ENCODE measurements around the gene GRIN2A.

GRIN2A gene

DNA sequence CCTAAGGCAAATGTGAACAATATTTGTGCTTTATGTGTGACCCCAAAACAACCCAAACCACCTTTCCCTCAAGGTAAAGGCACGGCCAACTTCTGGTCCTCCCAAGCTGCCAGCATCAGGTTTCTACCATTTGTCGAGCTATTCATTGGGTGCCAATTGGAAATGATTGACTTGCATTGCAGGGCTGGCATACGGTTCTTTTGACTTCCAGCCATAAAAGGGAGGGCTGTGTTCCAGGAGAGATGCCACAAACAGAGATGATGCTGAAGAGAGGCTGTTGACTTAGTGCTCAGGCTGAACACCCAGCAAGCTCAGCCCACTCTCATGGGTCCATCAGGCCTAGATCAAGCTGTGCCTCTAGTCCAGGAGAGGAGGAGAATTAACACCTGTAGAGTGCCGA lies 252.4 kb downstream of the GRIN2A start:
- Histone ChIP-seq H3K9ac (ENCODE audit: low read length in 2 of 2) (no peak overlapping the region), H3K4me1 (ENCODE audit: control insufficient read depth, insufficient read depth, low read length) (peaks cover 13% of the 10 kb centered on the region), H3K27me3 (ENCODE audit: control insufficient read depth in 1 of 2, insufficient read depth in 2 of 2, low read length in 2 of 2) (no peaks in the 10 kb centered on the region), H3K27ac (ENCODE audit: low read length) (no peak overlapping the region), H3K4me3 (ENCODE audit: low read length in 2 of 2) (no peak overlapping the region), H3K36me3 (ENCODE audit: control insufficient read depth in 2 of 2, insufficient read depth in 2 of 2, low read length in 2 of 2) (no peaks in the 10 kb centered on the region), H3K9me3 (ENCODE audit: control insufficient read depth in 2 of 2, low read length in 2 of 2) (no peaks in the 10 kb centered on the region)

DNA sequence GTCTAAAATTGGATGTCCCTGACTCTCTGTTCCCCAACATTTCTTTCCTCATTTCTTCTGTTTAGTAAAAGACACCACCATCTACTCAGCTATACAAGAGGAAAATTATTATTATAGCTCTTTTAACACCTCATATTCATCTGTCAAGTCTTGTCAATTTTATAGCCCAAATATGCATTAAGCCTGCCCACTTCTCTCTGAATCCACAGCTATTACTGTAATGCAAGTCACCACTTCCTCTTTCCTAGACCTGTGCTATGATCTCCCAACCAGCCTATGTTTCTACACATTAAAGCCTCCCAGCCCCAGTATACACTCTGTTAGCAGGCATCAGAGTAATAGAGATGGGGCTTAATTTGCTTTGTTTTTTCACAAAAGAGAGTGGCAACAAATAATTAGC lies 252.9 kb downstream of the GRIN2A start:
- H3K27ac ChIP-seq (ENCODE audit: low read length), result no peak overlapping the region
- H3K4me1 ChIP-seq (ENCODE audit: control insufficient read depth, insufficient read depth, low read length), result peaks cover 13% of the 10 kb centered on the region

DNA sequence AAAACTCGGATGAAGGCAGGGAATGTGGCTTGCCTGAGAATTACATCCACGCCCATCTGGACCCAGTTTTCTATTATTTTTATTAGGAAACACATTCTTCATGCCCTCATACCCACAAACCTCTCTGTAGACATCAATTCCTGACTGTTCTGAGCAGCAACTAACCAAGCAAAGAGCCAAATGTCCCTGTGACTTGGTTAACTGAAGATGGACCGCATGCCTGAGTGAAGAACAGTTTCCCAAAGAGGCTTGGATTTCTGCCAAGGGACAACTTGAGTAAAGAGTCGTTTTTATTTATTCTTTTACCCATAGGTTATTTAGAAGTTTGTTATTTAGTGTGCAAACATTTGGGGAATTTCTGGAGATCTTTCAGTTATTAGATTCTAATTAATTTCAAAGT lies 259.8 kb downstream of the GRIN2A start:
- no peaks in the 10 kb centered on the region for H3K9me3 ChIP-seq (ENCODE audit: control insufficient read depth in 2 of 2, low read length in 2 of 2)
- H3K27ac ChIP-seq (ENCODE audit: low read length), result no peak overlapping the region
- H3K4me1 ChIP-seq (ENCODE audit: control insufficient read depth, insufficient read depth, low read length), result no peaks in the 10 kb centered on the region
- no peaks in the 10 kb centered on the region for H3K36me3 ChIP-seq (ENCODE audit: control insufficient read depth in 2 of 2, insufficient read depth in 2 of 2, low read length in 2 of 2)
- H3K4me3 ChIP-seq (ENCODE audit: low read length in 2 of 2), result no peak overlapping the region
- no peak overlapping the region for H3K9ac ChIP-seq (ENCODE audit: low read length in 2 of 2)
- no peaks in the 10 kb centered on the region for H3K27me3 ChIP-seq (ENCODE audit: control insufficient read depth in 1 of 2, insufficient read depth in 2 of 2, low read length in 2 of 2)

More for the DNA sequence above, 252.9 kb downstream of the GRIN2A start:
- no peak overlapping the region for H3K9ac ChIP-seq (ENCODE audit: low read length in 2 of 2)
- H3K9me3 ChIP-seq (ENCODE audit: control insufficient read depth in 2 of 2, low read length in 2 of 2), result no peaks in the 10 kb centered on the region
- H3K27me3 ChIP-seq (ENCODE audit: control insufficient read depth in 1 of 2, insufficient read depth in 2 of 2, low read length in 2 of 2), result no peaks in the 10 kb centered on the region
- H3K36me3 ChIP-seq (ENCODE audit: control insufficient read depth in 2 of 2, insufficient read depth in 2 of 2, low read length in 2 of 2), result no peaks in the 10 kb centered on the region
- no peak overlapping the region for H3K4me3 ChIP-seq (ENCODE audit: low read length in 2 of 2)

DNA sequence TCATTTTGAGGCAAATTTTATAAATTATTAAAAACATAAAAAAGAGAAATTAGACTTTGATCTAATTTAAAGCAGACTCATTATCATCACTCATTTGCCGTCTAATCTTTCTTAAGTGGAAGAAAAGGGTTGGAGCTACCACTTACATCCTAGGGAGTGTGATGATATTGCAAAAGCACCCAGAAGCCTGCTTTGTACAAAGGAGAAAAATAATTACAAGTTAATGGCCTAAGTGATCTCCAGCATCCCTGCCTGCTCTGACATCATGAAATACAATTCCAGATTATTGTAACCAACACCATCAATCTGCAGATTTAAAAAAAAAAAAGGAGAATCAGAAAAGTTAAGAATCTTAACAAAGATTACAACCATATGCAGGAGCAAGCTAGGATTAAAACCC lies 260.2 kb downstream of the GRIN2A start:
- H3K4me1 ChIP-seq (ENCODE audit: control insufficient read depth, insufficient read depth, low read length), result no peaks in the 10 kb centered on the region
- H3K27ac ChIP-seq (ENCODE audit: low read length), result no peak overlapping the region
- no peak overlapping the region for H3K4me3 ChIP-seq (ENCODE audit: low read length in 2 of 2)
- H3K9ac ChIP-seq (ENCODE audit: low read length in 2 of 2), result no peak overlapping the region
- H3K36me3 ChIP-seq (ENCODE audit: control insufficient read depth in 2 of 2, insufficient read depth in 2 of 2, low read length in 2 of 2), result no peaks in the 10 kb centered on the region
- H3K9me3 ChIP-seq (ENCODE audit: control insufficient read depth in 2 of 2, low read length in 2 of 2), result no peaks in the 10 kb centered on the region
- no peaks in the 10 kb centered on the region for H3K27me3 ChIP-seq (ENCODE audit: control insufficient read depth in 1 of 2, insufficient read depth in 2 of 2, low read length in 2 of 2)

DNA sequence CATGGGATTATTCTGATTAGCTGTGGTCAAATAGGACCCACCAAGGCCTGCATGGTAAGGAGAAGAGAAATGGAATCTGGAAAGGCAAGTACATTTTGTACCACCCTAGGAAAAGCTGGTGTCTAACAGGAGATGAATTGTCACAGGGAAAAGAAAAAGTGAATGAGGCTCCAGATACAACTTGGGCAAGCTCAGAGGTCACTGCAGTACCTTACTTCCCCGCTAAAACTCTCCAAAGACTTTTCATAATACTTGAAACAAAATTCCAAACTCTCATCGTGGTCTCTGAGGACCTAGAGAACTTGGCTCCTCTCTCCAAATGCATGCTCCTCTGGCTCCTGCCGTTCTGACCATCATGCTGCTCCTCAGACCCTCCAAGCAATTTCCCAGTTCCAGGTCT lies 262.8 kb downstream of the GRIN2A start:
- Histone ChIP-seq H3K36me3 (ENCODE audit: control insufficient read depth in 2 of 2, insufficient read depth in 2 of 2, low read length in 2 of 2) (no peaks in the 10 kb centered on the region), H3K27me3 (ENCODE audit: control insufficient read depth in 1 of 2, insufficient read depth in 2 of 2, low read length in 2 of 2) (no peaks in the 10 kb centered on the region), H3K9ac (ENCODE audit: low read length in 2 of 2) (no peak overlapping the region), H3K9me3 (ENCODE audit: control insufficient read depth in 2 of 2, low read length in 2 of 2) (no peaks in the 10 kb centered on the region), H3K4me3 (ENCODE audit: low read length in 2 of 2) (no peak overlapping the region), H3K4me1 (ENCODE audit: control insufficient read depth, insufficient read depth, low read length) (no peaks in the 10 kb centered on the region), H3K27ac (ENCODE audit: low read length) (no peak overlapping the region)

DNA sequence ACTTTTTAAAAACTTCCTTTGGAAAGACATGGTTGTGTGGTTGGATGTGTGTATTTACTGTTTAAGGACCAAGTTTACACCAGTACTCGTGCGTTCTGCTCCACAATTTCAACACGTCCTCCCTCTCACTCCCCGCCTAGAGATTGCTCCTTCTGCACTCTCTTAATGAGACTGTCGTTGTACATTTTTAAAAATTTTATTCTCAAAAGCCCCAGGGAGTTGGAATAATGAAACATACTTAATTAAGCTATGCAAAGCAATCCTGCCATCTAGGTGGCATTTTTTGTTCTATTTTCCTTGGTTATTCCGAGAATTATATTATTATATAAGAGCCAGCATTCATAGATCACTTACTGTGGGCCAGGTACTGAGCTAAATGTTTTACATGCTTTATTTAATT lies 264.5 kb downstream of the GRIN2A start:
- H3K9ac ChIP-seq (ENCODE audit: low read length in 2 of 2), result no peak overlapping the region
- no peaks in the 10 kb centered on the region for H3K27me3 ChIP-seq (ENCODE audit: control insufficient read depth in 1 of 2, insufficient read depth in 2 of 2, low read length in 2 of 2)
- H3K4me1 ChIP-seq (ENCODE audit: control insufficient read depth, insufficient read depth, low read length), result no peaks in the 10 kb centered on the region
- no peak overlapping the region for H3K27ac ChIP-seq (ENCODE audit: low read length)
- no peak overlapping the region for H3K4me3 ChIP-seq (ENCODE audit: low read length in 2 of 2)
- H3K9me3 ChIP-seq (ENCODE audit: control insufficient read depth in 2 of 2, low read length in 2 of 2), result no peaks in the 10 kb centered on the region
- no peaks in the 10 kb centered on the region for H3K36me3 ChIP-seq (ENCODE audit: control insufficient read depth in 2 of 2, insufficient read depth in 2 of 2, low read length in 2 of 2)

DNA sequence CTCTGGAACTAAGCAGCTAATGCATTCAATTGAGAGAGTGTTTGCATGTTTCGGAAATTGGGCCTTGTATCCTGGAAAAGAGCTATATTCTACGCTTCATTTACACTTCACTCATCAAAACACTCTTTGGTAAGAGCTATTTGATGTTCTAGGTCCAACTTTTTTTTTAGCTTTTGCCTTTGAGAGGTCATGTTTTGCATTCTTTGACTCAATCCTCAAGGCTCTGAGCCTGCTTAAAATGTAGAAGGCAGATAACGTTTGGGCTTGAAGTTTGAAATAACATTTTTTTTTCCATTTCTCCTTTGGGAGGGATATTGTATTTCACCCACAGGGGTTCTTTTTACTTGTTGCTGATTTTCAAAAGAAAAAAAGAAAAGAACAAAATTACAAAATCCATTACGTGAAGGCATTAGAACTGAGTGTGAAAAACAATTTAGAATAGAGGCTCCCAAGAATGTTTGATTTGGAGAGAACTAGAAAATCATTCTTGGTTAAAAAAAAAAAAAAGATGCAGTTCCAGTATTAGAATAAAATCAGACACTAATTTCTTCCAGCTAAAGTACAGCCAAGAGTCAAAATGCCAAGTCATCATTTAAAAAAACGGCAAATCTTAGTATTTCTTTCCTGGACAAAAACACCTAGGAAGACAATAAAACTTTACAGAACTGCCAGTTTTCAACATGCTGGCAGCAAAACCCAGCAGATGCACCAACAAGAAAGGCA lies 268.5 kb downstream of the GRIN2A start:
- no peak overlapping the region for H3K27ac ChIP-seq (ENCODE audit: low read length)
- no peaks in the 10 kb centered on the region for H3K27me3 ChIP-seq (ENCODE audit: control insufficient read depth in 1 of 2, insufficient read depth in 2 of 2, low read length in 2 of 2)
- H3K36me3 ChIP-seq (ENCODE audit: control insufficient read depth in 2 of 2, insufficient read depth in 2 of 2, low read length in 2 of 2), result no peaks in the 10 kb centered on the region
- no peak overlapping the region for H3K9ac ChIP-seq (ENCODE audit: low read length in 2 of 2)
- H3K4me3 ChIP-seq (ENCODE audit: low read length in 2 of 2), result no peak overlapping the region
- peaks cover under 1% of the 10 kb centered on the region for H3K4me1 ChIP-seq (ENCODE audit: control insufficient read depth, insufficient read depth, low read length)
- H3K9me3 ChIP-seq (ENCODE audit: control insufficient read depth in 2 of 2, low read length in 2 of 2), result no peaks in the 10 kb centered on the region

DNA sequence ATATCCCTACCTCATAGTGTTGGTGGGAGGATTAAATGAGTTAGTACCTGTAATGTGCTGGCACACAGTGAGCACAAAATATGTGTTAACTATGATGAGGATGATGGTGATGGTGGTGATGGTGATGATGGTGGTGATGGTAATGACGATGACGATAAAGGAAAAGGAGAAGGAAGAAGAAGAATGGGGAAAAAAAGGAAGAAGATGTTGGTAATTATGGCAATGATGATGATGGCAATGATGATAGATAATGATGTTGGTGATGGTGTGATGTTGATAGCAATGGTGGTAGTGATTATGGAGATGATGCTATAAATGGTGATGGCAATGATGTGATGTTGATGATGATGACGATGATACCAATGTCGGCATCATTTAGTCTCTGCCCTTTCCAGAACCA lies 270.2 kb downstream of the GRIN2A start:
- H3K4me1 ChIP-seq (ENCODE audit: control insufficient read depth, insufficient read depth, low read length), result peaks cover 7% of the 10 kb centered on the region
- no peaks in the 10 kb centered on the region for H3K9me3 ChIP-seq (ENCODE audit: control insufficient read depth in 2 of 2, low read length in 2 of 2)
- H3K4me3 ChIP-seq (ENCODE audit: low read length in 2 of 2), result no peak overlapping the region
- H3K27ac ChIP-seq (ENCODE audit: low read length), result no peak overlapping the region
- no peaks in the 10 kb centered on the region for H3K27me3 ChIP-seq (ENCODE audit: control insufficient read depth in 1 of 2, insufficient read depth in 2 of 2, low read length in 2 of 2)
- H3K9ac ChIP-seq (ENCODE audit: low read length in 2 of 2), result no peak overlapping the region
- no peaks in the 10 kb centered on the region for H3K36me3 ChIP-seq (ENCODE audit: control insufficient read depth in 2 of 2, insufficient read depth in 2 of 2, low read length in 2 of 2)

DNA sequence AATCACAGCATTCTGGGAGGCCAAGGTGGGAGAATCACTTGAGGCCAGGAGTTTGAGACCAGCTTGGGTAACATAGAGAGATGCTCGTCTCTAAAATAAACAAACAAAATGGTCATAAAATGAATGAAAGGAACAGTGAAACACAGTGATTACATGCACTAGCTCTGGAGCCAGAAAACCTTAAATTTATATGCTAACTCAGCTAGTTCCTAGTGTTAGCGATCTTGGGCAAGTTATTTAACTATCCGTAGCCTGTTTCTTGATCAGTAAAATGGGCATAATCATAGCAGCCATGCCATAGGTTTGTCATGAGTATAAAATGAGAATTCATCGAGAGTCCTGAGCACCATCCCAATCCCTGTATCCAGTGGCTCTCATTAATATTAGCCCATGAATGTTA lies 271.0 kb downstream of the GRIN2A start:
- Histone ChIP-seq H3K4me1 (ENCODE audit: control insufficient read depth, insufficient read depth, low read length) (peaks cover 7% of the 10 kb centered on the region), H3K4me3 (ENCODE audit: low read length in 2 of 2) (no peak overlapping the region), H3K9ac (ENCODE audit: low read length in 2 of 2) (no peak overlapping the region), H3K27me3 (ENCODE audit: control insufficient read depth in 1 of 2, insufficient read depth in 2 of 2, low read length in 2 of 2) (no peaks in the 10 kb centered on the region), H3K9me3 (ENCODE audit: control insufficient read depth in 2 of 2, low read length in 2 of 2) (no peaks in the 10 kb centered on the region), H3K27ac (ENCODE audit: low read length) (no peak overlapping the region), H3K36me3 (ENCODE audit: control insufficient read depth in 2 of 2, insufficient read depth in 2 of 2, low read length in 2 of 2) (no peaks in the 10 kb centered on the region)

DNA sequence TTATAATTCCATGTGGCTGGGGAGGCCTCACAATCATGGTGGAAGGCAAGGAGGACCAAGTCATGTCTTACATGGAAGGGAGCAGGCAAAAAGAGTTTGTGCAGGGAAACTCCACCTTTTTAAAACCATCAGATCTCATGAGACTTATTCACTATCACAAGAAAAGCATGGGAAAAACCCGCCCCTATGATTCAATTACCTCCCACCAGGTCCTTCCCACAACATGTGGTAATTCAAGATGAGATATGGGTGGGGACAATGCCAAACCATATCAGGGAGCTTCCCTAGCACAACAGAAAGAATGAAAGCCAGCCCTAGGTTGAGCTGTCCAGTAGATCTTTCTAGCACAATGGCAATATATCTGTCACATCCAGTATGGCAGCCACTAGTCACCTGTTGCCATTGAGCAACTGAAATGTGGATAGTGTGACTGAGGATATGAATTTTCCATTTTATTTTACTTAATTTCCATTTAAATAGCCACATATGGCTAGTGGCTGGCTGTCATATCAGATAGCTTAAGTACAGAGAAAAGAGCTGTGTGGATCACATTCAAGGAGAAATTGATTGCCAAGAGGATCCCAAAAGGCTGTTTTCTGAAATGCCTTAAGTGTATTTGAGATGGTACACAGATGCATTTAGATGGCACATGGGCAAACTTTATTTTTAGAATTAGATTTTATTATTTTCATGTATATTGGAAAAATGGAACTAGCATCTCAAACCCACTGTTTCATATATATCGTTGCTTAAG lies 273.0 kb downstream of the GRIN2A start:
- no peaks in the 10 kb centered on the region for H3K9me3 ChIP-seq (ENCODE audit: control insufficient read depth in 2 of 2, low read length in 2 of 2)
- no peak overlapping the region for H3K9ac ChIP-seq (ENCODE audit: low read length in 2 of 2)
- H3K4me1 ChIP-seq (ENCODE audit: control insufficient read depth, insufficient read depth, low read length), result peaks cover 7% of the 10 kb centered on the region

DNA sequence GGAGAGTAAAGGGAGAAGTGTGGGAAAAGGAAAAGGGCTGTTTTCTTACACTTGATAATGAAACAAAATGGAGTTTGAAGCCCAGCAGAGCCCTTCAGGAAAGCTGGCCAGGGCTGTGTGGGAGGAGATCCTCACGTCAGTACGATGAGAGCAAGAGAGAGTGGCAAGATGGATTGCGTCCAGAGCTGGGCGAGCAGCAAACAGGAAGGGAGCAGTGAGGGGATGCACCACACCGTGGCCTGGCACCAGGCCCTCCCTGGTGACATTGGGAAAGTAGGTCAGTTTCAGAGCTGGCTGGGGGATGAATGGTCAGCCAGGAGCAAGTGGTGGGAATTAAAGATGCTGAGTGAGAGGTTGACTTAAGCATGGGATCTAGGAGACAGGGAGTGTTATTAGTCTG lies 273.6 kb downstream of the GRIN2A start:
- H3K27ac ChIP-seq (ENCODE audit: low read length), result no peak overlapping the region
- no peak overlapping the region for H3K9ac ChIP-seq (ENCODE audit: low read length in 2 of 2)
- H3K4me3 ChIP-seq (ENCODE audit: low read length in 2 of 2), result no peak overlapping the region

More for the DNA sequence above, 273.0 kb downstream of the GRIN2A start:
- no peak overlapping the region for H3K27ac ChIP-seq (ENCODE audit: low read length)
- no peak overlapping the region for H3K4me3 ChIP-seq (ENCODE audit: low read length in 2 of 2)
- H3K27me3 ChIP-seq (ENCODE audit: control insufficient read depth in 1 of 2, insufficient read depth in 2 of 2, low read length in 2 of 2), result no peaks in the 10 kb centered on the region
- no peaks in the 10 kb centered on the region for H3K36me3 ChIP-seq (ENCODE audit: control insufficient read depth in 2 of 2, insufficient read depth in 2 of 2, low read length in 2 of 2)

More for the DNA sequence above, 273.6 kb downstream of the GRIN2A start:
- no peaks in the 10 kb centered on the region for H3K36me3 ChIP-seq (ENCODE audit: control insufficient read depth in 2 of 2, insufficient read depth in 2 of 2, low read length in 2 of 2)
- H3K9me3 ChIP-seq (ENCODE audit: control insufficient read depth in 2 of 2, low read length in 2 of 2), result no peaks in the 10 kb centered on the region
- H3K4me1 ChIP-seq (ENCODE audit: control insufficient read depth, insufficient read depth, low read length), result peaks cover 7% of the 10 kb centered on the region
- H3K27me3 ChIP-seq (ENCODE audit: control insufficient read depth in 1 of 2, insufficient read depth in 2 of 2, low read length in 2 of 2), result no peaks in the 10 kb centered on the region

All from stomach smooth muscle (tissue), 2 donors.